WTC11 (cell line): Measurements from ENCODE around the gene ASCC1. TPM values are rescaled to one million over a fixed set of nuclear protein-coding genes. Genes with fewer than 3 reads are reported as not detected.

ENCODE experiments used
- ATAC-seq: fragments of 200-7000 bp; cut with Tn5 transposase; 2 replicates; pipeline ENCODE4 v1.10.0; 2021; ENCODE audit warnings: mild to moderate bottlenecking, moderate library complexity
- CTCF ChIA-PET: fragments of 300-600 bp; sonication (Branson Sonifier 250); formaldehyde crosslinking; loops from one replicate; lab custom pipeline; 2021; ENCODE audit warnings: antibody characterized with exemption; lab: Charles Lee
- POLR2A ChIA-PET: fragments of 350-600 bp; sonication (Branson Sonifier 250); formaldehyde crosslinking; loops from one replicate; lab custom pipeline; 2021; ENCODE audit warnings: antibody characterized with exemption; lab: Charles Lee
- DNase-seq: peaks from one replicate; pipeline ENCODE4 v3.0.0; 2021; ENCODE audit warnings: low spot score
- H3K27ac Mint-ChIP-seq: 2 replicates; pipeline ENCODE4 v1.8.0; 2021; ENCODE audit warnings: mixed read lengths
- H3K27me3 Mint-ChIP-seq: 2 replicates; pipeline ENCODE4 v1.8.0; 2021; ENCODE audit warnings: low read depth, mild to moderate bottlenecking, moderate library complexity, mixed read lengths
- H3K36me3 Mint-ChIP-seq: 2 replicates; pipeline ENCODE4 v1.8.0; 2021; ENCODE audit warnings: mixed read lengths
- H3K4me1 Mint-ChIP-seq: 2 replicates; pipeline ENCODE4 v1.8.0; 2022; ENCODE audit warnings: mixed read lengths
- H3K4me3 Mint-ChIP-seq: 2 replicates; pipeline ENCODE4 v1.8.0; 2021; ENCODE audit warnings: mild to moderate bottlenecking, moderate library complexity, mixed read lengths
- H3K9me3 Mint-ChIP-seq: 2 replicates; pipeline ENCODE4 v1.8.0; 2021; ENCODE audit warnings: mixed read lengths
- AFF4 ChIP-seq: sonication (generic); formaldehyde crosslinking; IDR thresholded peaks from 2 replicates; pipeline ENCODE4 v1.8.1; 2023; ENCODE audit warnings: mild to moderate bottlenecking, missing genetic modification reagents, borderline replicate concordance
- ATF2 ChIP-seq: sonication (generic); formaldehyde crosslinking; IDR thresholded peaks from 2 replicates; pipeline ENCODE4 v1.8.1; 2022; ENCODE audit warnings: low read depth, missing genetic modification reagents, borderline replicate concordance
- ATF6 ChIP-seq: sonication (generic); formaldehyde crosslinking; IDR thresholded peaks from 2 replicates; pipeline ENCODE4 v1.8.1; 2023; ENCODE audit warnings: mild to moderate bottlenecking, missing genetic modification reagents
- E2F4 ChIP-seq: sonication (generic); formaldehyde crosslinking; IDR thresholded peaks from 2 replicates; pipeline ENCODE4 v1.8.1; 2022; ENCODE audit warnings: low read depth, mild to moderate bottlenecking, moderate library complexity, missing genetic modification reagents, borderline replicate concordance
- ERG ChIP-seq: fragments of 250-450 bp; sonication (Bioruptor Pico); IDR thresholded peaks from 2 replicates; pipeline ENCODE4 v1.8.0; 2021; ENCODE audit warnings: mild to moderate bottlenecking
- ETV6 ChIP-seq: sonication (generic); formaldehyde crosslinking; IDR thresholded peaks from 2 replicates; pipeline ENCODE4 v1.8.1; 2022; ENCODE audit warnings: mild to moderate bottlenecking, missing genetic modification reagents
- GRHL2 ChIP-seq: fragments of 250-450 bp; sonication (Bioruptor Pico); IDR thresholded peaks from 2 replicates; pipeline ENCODE4 v1.8.0; 2022; ENCODE audit warnings: mild to moderate bottlenecking, moderate library complexity; ENCODE audit not compliant: insufficient replicate concordance, severe bottlenecking
- JUN ChIP-seq: sonication (generic); formaldehyde crosslinking; IDR thresholded peaks from 2 replicates; pipeline ENCODE4 v1.8.0; 2023; ENCODE audit warnings: mild to moderate bottlenecking, missing genetic modification reagents
- NR3C1 ChIP-seq: sonication (generic); formaldehyde crosslinking; conservative IDR thresholded peaks from 2 replicates; pipeline ENCODE4 v1.8.1; 2023; ENCODE audit warnings: low read depth, mild to moderate bottlenecking, missing genetic modification reagents
- PRRX2 ChIP-seq: fragments of 250-450 bp; sonication (Bioruptor Pico); IDR thresholded peaks from 2 replicates; pipeline ENCODE4 v1.8.0; 2021; ENCODE audit warnings: mild to moderate bottlenecking
- RORB ChIP-seq: fragments of 250-450 bp; sonication (Bioruptor Pico); IDR thresholded peaks from 2 replicates; pipeline ENCODE4 v1.9.0; 2021; ENCODE audit warnings: mild to moderate bottlenecking
- SP1 ChIP-seq: sonication (generic); formaldehyde crosslinking; conservative IDR thresholded peaks from 2 replicates; pipeline ENCODE4 v1.8.1; 2022; ENCODE audit warnings: missing genetic modification reagents
- ZBTB43 ChIP-seq: sonication (generic); formaldehyde crosslinking; IDR thresholded peaks from 2 replicates; pipeline ENCODE4 v1.8.1; 2023; ENCODE audit warnings: mild to moderate bottlenecking, missing genetic modification reagents
- ZNF263 ChIP-seq: sonication (generic); formaldehyde crosslinking; IDR thresholded peaks from 2 replicates; pipeline ENCODE4 v1.8.1; 2022; ENCODE audit warnings: low read depth, mild to moderate bottlenecking, moderate library complexity, missing genetic modification reagents
- ZNF416 ChIP-seq: fragments of 250-450 bp; sonication (Bioruptor Pico); IDR thresholded peaks from 2 replicates; pipeline ENCODE4 v1.9.0; 2021; ENCODE audit warnings: mild to moderate bottlenecking, inconsistent platforms
- total RNA-seq: library from RNA; stranded (reverse); gene quantifications from 3 replicates; pipeline ENCODE4 v1.2.3, GENCODE V29; 2021

The ASCC1 gene
- total RNA-seq, 1 experiment from 2014 or later, result 30.4 TPM

- Mint-ChIP-seq H3K4me3 (no peak overlapping the region), H3K4me1 (peaks cover 11% of the 10 kb centered on the region), H3K27ac (no peak overlapping the region), H3K36me3 (no peaks in the 10 kb centered on the region; the same call in 1 of the 2 replicates), H3K27me3 (no peaks in the 10 kb centered on the region), H3K9me3 (no peaks in the 10 kb centered on the region)
- ChIA-PET CTCF (no interaction called here), POLR2A (no interaction called here)
- DNase-seq (no peak), ATAC-seq (no peak)
- TF ChIP-seq GRHL2 (CRISPR knock-in tag) (no peak), ZNF416 (CRISPR knock-in tag) (no peak), ETV6 (CRISPR knock-in tag) (no peak), E2F4 (CRISPR knock-in tag) (no peak)
Observed at GRCh38 chr10:72123616-72124015, 92.5 kb downstream of the ASCC1 start.

- no peak overlapping the region for H3K27ac Mint-ChIP-seq
- H3K36me3 Mint-ChIP-seq, result peaks cover 7% of the 10 kb centered on the region
- peaks cover 6% of the 10 kb centered on the region for H3K9me3 Mint-ChIP-seq
- H3K27me3 Mint-ChIP-seq, result no peaks in the 10 kb centered on the region
- ATAC-seq (no peak), DNase-seq (no peak)
- H3K4me1 Mint-ChIP-seq, result peaks cover 10% of the 10 kb centered on the region
- H3K4me3 Mint-ChIP-seq, result no peak overlapping the region
- TF ChIP-seq ZNF263 (no peak), ZBTB43 (CRISPR knock-in tag) (no peak), ATF2 (CRISPR knock-in tag) (no peak)
- ChIA-PET POLR2A (interaction anchor here (0.6 kb wide), 1 partner anchor 105 kb away, joined by 3 read pairs; no protein-coding TSS in a partner anchor), CTCF (interaction anchor here (0.7 to 1.2 kb wide), 3 partner anchors 17 to 215 kb away, joined by 3 read pairs; no protein-coding TSS in a partner anchor)
Observed at GRCh38 chr10:72122221-72122620, 93.9 kb downstream of the ASCC1 start.

GRCh38 chr10:72121389-72121788 is 94.7 kb downstream of the ASCC1 start:
- CTCF ChIA-PET, result no interaction called here
- Mint-ChIP-seq H3K4me3 (no peak overlapping the region), H3K4me1 (peaks cover 4% of the 10 kb centered on the region), H3K9me3 (peaks cover 11% of the 10 kb centered on the region), H3K27me3 (no peaks in the 10 kb centered on the region), H3K36me3 (peaks cover 13% of the 10 kb centered on the region), H3K27ac (no peak overlapping the region)
- DNase-seq (no peak), ATAC-seq (no peak)
- no peak for TF ChIP-seq ERG (CRISPR knock-in tag)
- TF ChIP-seq AFF4 (CRISPR knock-in tag), result no peak
- no peak for TF ChIP-seq JUN (CRISPR knock-in tag)
- no peak for TF ChIP-seq ZNF263
- TF ChIP-seq RORB (CRISPR knock-in tag), result no peak
- TF ChIP-seq NR3C1, result no peak
- TF ChIP-seq SP1 (CRISPR knock-in tag), result no peak
- no peak for TF ChIP-seq ZNF416 (CRISPR knock-in tag)
- no peak for TF ChIP-seq ATF6 (CRISPR knock-in tag)
- TF ChIP-seq PRRX2, result no peak
- POLR2A ChIA-PET, result no interaction called here
